Activated CD8-positive, alpha-beta T cell treated with anti-CD3 and anti-CD28 coated beads for 36 hours (primary cell): ENCODE results near the gene DNTT. TPM values are rescaled to one million over a fixed set of nuclear protein-coding genes. Genes with fewer than 3 reads are reported as not detected.

Experiments
- ATAC-seq: fragments of 200-7000 bp; cut with Tn5 transposase; one replicate; pipeline ENCODE4 v1.10.0; 2021; ENCODE audit warnings: mild to moderate bottlenecking, moderate library complexity
- CTCF ChIA-PET: fragments of 350-600 bp; sonication (Branson Sonifier 250); formaldehyde crosslinking; loops from one replicate; lab custom pipeline; 2021; ENCODE audit warnings: antibody characterized with exemption; lab: Charles Lee
- POLR2A ChIA-PET: fragments of 350-600 bp; sonication (Branson Sonifier 250); formaldehyde crosslinking; loops from one replicate; lab custom pipeline; 2021; ENCODE audit warnings: antibody characterized with exemption; lab: Charles Lee
- DNase-seq: peaks from one replicate; pipeline ENCODE4 v3.0.0-alpha.2; 2020
- H3K27ac Mint-ChIP-seq: one replicate; pipeline ENCODE4 v1.8.0; 2021; ENCODE audit warnings: mild to moderate bottlenecking, mixed read lengths
- H3K27me3 Mint-ChIP-seq: one replicate; pipeline ENCODE4 v1.8.0; 2021; ENCODE audit warnings: mixed read lengths
- H3K36me3 Mint-ChIP-seq: one replicate; pipeline ENCODE4 v1.8.0; 2021; ENCODE audit warnings: low read depth, mixed read lengths
- H3K4me1 Mint-ChIP-seq: one replicate; pipeline ENCODE4 v1.8.0; 2021; ENCODE audit warnings: low read depth, mixed read lengths
- H3K4me3 Mint-ChIP-seq: one replicate; pipeline ENCODE4 v1.8.0; 2021; ENCODE audit warnings: mild to moderate bottlenecking, moderate library complexity, mixed read lengths
- H3K9me3 Mint-ChIP-seq: one replicate; pipeline ENCODE4 v1.8.0; 2021; ENCODE audit warnings: mixed read lengths
- CTCF ChIP-seq: fragments of 200-600 bp; IDR thresholded peaks from one replicate; pipeline ENCODE4 v1.8.0; 2022; ENCODE audit warnings: antibody characterized with exemption, mild to moderate bottlenecking
- intact Hi-C: fragments of 100-400 bp; cut with micrococcal nuclease; formaldehyde crosslinking; loops from one replicate; pipeline ENCODE4 v1.10.0; 2022
- total RNA-seq, 2 experiments: library from RNA; stranded (reverse); gene quantifications; one replicate each; pipeline ENCODE4 v1.2.3, GENCODE V29; 2021

DNTT gene
- total RNA-seq, 2 experiments from 2014 or later, result not detected

- ChIA-PET CTCF (interaction anchor here (0.6 to 2.0 kb wide), 35 partner anchors 8 to 655 kb away, joined by 3 to 15 read pairs (median 4); partner anchors contain the start of genes OPALIN and TLL2), POLR2A (interaction anchor here (0.6 kb wide), 1 partner anchor 311 kb away, joined by 4 read pairs; no protein-coding TSS in a partner anchor)
- no peak overlapping the region for H3K4me3 Mint-ChIP-seq
- peaks cover 7% of the 10 kb centered on the region for H3K27me3 Mint-ChIP-seq
- no peaks in the 10 kb centered on the region for H3K36me3 Mint-ChIP-seq
- DNase-seq, result peak; percentile 60
- H3K4me1 Mint-ChIP-seq, result peaks cover 6% of the 10 kb centered on the region
- no peak overlapping the region for H3K27ac Mint-ChIP-seq
- peak; percentile 94 for TF ChIP-seq CTCF
- peak; percentile 48 for ATAC-seq
- intact Hi-C loops, result no loop called here
- no peaks in the 10 kb centered on the region for H3K9me3 Mint-ChIP-seq
Measured at GRCh38 chr10:96370584-96371157, 66.4 kb downstream of the DNTT start.

GRCh38 chr10:96371356-96371755 lies 67.1 kb downstream of the DNTT start:
- intact Hi-C loops, result no loop called here
- Mint-ChIP-seq H3K4me1 (peaks cover 6% of the 10 kb centered on the region), H3K27ac (no peak overlapping the region), H3K36me3 (no peaks in the 10 kb centered on the region), H3K4me3 (no peak overlapping the region), H3K9me3 (no peaks in the 10 kb centered on the region), H3K27me3 (peaks cover 7% of the 10 kb centered on the region)
- POLR2A ChIA-PET, result no interaction called here
- no peak for DNase-seq
- no peak for TF ChIP-seq CTCF
- no peak for ATAC-seq
- CTCF ChIA-PET, result interaction anchor here (0.7 to 2.0 kb wide), 22 partner anchors 9 to 504 kb away, joined by 3 to 15 read pairs (median 4); partner anchors contain the start of gene OPALIN

GRCh38 chr10:96374004-96374403 lies 69.8 kb downstream of the DNTT start:
- POLR2A ChIA-PET, result no interaction called here
- TF ChIP-seq CTCF, result no peak
- H3K27me3 Mint-ChIP-seq, result peaks cover 7% of the 10 kb centered on the region
- CTCF ChIA-PET, result interaction anchor here (1.2 to 4.2 kb wide), 14 partner anchors 9 to 651 kb away, joined by 3 to 33 read pairs (median 5); partner anchors contain the start of gene TLL2
- intact Hi-C loops, result no loop called here
- H3K4me3 Mint-ChIP-seq, result peak overlapping the region; percentile 38
- peaks cover 6% of the 10 kb centered on the region for H3K4me1 Mint-ChIP-seq
- no peaks in the 10 kb centered on the region for H3K36me3 Mint-ChIP-seq
- no peaks in the 10 kb centered on the region for H3K9me3 Mint-ChIP-seq
- no peak for ATAC-seq
- no peak overlapping the region for H3K27ac Mint-ChIP-seq
- DNase-seq, result no peak

GRCh38 chr10:96374639-96374984 lies 70.4 kb downstream of the DNTT start:
- POLR2A ChIA-PET, result interaction anchor here (1.2 kb wide), 1 partner anchor 9 kb away, joined by 4 read pairs; no protein-coding TSS in a partner anchor
- H3K4me1 Mint-ChIP-seq, result peaks cover 6% of the 10 kb centered on the region
- H3K27ac Mint-ChIP-seq, result no peak overlapping the region
- intact Hi-C loops, result no loop called here
- peaks cover 7% of the 10 kb centered on the region for H3K27me3 Mint-ChIP-seq
- DNase-seq (no peak), ATAC-seq (no peak)
- CTCF ChIA-PET, result interaction anchor here (0.6 to 4.2 kb wide), 40 partner anchors 9 to 836 kb away, joined by 3 to 33 read pairs (median 4); partner anchors contain the start of genes OPALIN and TLL2
- H3K36me3 Mint-ChIP-seq, result no peaks in the 10 kb centered on the region
- H3K9me3 Mint-ChIP-seq, result no peaks in the 10 kb centered on the region
- TF ChIP-seq CTCF, result no peak
- H3K4me3 Mint-ChIP-seq, result peak overlapping the region; percentile 78
